GM20000 (cell line): ENCODE measurements around the gene ST6GALNAC3.
"Not testable (repeated sequence)": the region's sequence is repeated elsewhere in the genome, so short reads cannot be mapped to it uniquely, and the experiment has no call there.

Source experiments
- DNase-seq: peaks from one replicate; pipeline ENCODE4 v3.0.0; 2012; ENCODE audit warnings: low spot score
- TF ChIP-seq, protein P1 (sequence below): IDR thresholded peaks from 2 replicates; pipeline ENCODE4 v1.5.1; 2012; ENCODE audit warnings: mild to moderate bottlenecking, control low read depth; ENCODE audit errors: extremely low read depth, missing control alignments

The ST6GALNAC3 gene

GRCh38 chr1:76121850-76122249 is 47.3 kb downstream of the ST6GALNAC3 start:
- DNase-seq: no peak
- TF ChIP-seq, protein P1, sequence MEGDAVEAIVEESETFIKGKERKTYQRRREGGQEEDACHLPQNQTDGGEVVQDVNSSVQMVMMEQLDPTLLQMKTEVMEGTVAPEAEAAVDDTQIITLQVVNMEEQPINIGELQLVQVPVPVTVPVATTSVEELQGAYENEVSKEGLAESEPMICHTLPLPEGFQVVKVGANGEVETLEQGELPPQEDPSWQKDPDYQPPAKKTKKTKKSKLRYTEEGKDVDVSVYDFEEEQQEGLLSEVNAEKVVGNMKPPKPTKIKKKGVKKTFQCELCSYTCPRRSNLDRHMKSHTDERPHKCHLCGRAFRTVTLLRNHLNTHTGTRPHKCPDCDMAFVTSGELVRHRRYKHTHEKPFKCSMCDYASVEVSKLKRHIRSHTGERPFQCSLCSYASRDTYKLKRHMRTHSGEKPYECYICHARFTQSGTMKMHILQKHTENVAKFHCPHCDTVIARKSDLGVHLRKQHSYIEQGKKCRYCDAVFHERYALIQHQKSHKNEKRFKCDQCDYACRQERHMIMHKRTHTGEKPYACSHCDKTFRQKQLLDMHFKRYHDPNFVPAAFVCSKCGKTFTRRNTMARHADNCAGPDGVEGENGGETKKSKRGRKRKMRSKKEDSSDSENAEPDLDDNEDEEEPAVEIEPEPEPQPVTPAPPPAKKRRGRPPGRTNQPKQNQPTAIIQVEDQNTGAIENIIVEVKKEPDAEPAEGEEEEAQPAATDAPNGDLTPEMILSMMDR: no peak

- no peak for DNase-seq
- TF ChIP-seq, protein P1: no peak
Measured at GRCh38 chr1:76122271-76122670, 47.7 kb downstream of the ST6GALNAC3 start.

DNA sequence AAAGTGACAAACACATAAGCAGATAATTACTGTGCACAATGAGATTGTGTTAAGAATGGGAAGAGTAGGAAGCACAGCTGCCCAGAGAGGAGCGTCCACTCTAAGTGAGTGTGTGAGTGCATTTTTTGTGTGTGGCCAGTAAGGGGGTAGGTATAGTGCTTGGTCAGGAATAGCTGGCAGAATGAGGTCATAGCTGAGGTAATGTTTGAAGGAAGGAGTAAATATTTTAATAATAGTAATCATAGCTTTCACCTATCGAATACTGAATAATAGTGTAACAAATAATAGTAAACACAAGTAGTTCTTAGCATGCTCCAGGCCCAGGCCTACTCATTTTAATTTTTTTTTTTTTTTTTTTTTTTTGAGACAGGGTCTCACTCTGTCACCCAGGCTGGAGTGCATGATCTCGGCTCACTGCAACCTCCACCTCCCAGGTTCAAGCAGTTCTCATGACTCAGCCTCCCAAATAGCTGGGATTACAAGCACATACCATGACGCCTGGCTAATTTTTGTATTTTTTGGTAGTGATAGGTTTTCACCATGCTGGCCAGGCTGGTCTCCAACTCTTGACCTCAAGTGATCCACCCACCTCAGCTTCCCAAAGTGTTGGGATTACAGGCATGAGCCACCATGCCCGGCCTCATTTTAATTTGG is 49.0 kb downstream of the ST6GALNAC3 start:
- not testable (repeated sequence) for DNase-seq

DNA sequence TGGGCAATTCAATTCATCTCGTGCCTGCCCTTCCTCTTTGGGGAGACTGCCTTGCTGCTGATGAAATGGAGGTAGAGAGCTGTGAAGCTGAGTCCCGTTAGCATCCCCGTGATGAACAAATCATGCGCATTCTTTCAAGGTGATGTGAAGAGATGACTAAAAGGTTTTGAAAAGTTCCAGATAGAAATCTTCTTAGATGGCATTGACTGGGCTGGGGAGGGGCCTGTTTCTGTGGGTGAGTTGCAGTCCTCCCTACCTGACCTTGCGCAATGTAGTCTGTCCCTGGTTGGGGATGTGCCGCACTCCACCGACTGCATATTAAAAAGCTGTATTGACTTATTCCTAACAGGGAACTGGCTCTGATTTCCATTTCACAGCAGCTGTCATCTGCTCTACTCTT is 49.6 kb downstream of the ST6GALNAC3 start:
- TF ChIP-seq, protein P1: no peak
- DNase-seq: no peak

GRCh38 chr1:76125473-76126219 is 51.1 kb downstream of the ST6GALNAC3 start:
- TF ChIP-seq, protein P1: no peak
- DNase-seq: no peak

- no peak for DNase-seq
- TF ChIP-seq, protein P1: no peak
Measured at GRCh38 chr1:76128096-76128495, 53.5 kb downstream of the ST6GALNAC3 start.

DNA sequence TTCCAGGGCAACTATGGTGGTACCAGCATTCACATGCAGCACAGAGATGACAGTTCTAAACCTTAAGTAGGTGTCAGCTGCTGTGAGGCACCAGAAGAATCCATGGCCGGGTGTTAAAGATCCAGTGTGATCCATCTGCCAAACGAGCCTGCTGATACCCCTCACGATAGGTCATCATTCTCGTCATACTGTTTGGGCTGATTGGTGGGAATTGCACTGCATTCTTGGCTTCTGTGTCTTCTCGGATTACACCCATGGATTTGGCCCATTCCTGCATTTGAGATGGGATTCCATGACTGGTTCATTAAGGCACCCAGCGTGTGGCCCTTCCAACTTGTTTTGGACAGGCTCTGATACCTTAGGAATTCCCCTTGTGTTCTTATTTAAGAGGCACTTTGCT is 55.2 kb downstream of the ST6GALNAC3 start:
- DNase-seq: no peak
- TF ChIP-seq, protein P1: no peak
